Spinal cord (tissue), 10 donors: ENCODE measurements around the gene PAX3. TPM values are rescaled to one million over a fixed set of nuclear protein-coding genes. Genes with fewer than 3 reads are reported as not detected.
A peak's percentile ranks its signal among the peaks of the same experiment; 100 is the strongest.

ENCODE experiments used
- DNase-seq, 6 donors: peaks; one replicate each; pipeline versions ENCODE4 v3.0.0 to v3.0.0-alpha.2; 2013 to 2015; ENCODE audit warnings: low spot score in 6 of 6, low read depth in 4 of 6
- H3K27ac ChIP-seq: one replicate; pipeline ENCODE4 v1.5.1; 2013; ENCODE audit warnings: low read depth, low read length, control low read depth
- H3K27me3 ChIP-seq: one replicate; pipeline ENCODE4 v1.6.1; 2013; ENCODE audit warnings: low read length; ENCODE audit not compliant: control insufficient read depth, insufficient read depth
- H3K36me3 ChIP-seq: one replicate; pipeline ENCODE4 v1.6.1; 2013; ENCODE audit warnings: low read length; ENCODE audit not compliant: control insufficient read depth, insufficient read depth
- H3K4me1 ChIP-seq: one replicate; pipeline ENCODE4 v1.6.1; 2013; ENCODE audit warnings: low read length; ENCODE audit not compliant: control insufficient read depth, insufficient read depth
- H3K4me3 ChIP-seq: one replicate; pipeline ENCODE4 v1.5.1; 2013; ENCODE audit warnings: low read depth, low read length, control low read depth
- H3K9me3 ChIP-seq: one replicate; pipeline ENCODE4 v1.6.1; 2013; ENCODE audit warnings: low read length; ENCODE audit not compliant: control insufficient read depth, insufficient read depth
- WGBS: methylation state at CpG from one replicate; pipeline ENCODE4 v1.1.5; 2013; ENCODE audit warnings: missing lambda C conversion rate; ENCODE audit not compliant: insufficient coverage; 5-methylcytosine and 5-hydroxymethylcytosine counted together
- long read RNA-seq, 4 donors: transcript quantifications; one replicate each; lab custom pipeline, GENCODE V29; 2026
- polyA plus RNA-seq, 2 donors: library from polyadenylated mRNA; unstranded; fragments of 120-200 nt; gene quantifications; one replicate each; pipeline ENCODE4 v1.2.1, GENCODE V29; 2013; ENCODE audit not compliant: insufficient read length in 2 of 2
- total RNA-seq, 2 donors: library from RNA; depleted of rRNA in 1 of 2; stranded (reverse); fragments of 120-200 nt in 1 of 2; fragments of >200 nt in 1 of 2; gene quantifications; one replicate each; pipeline versions ENCODE4 v1.2.3 to v1.2.4, GENCODE V29; 2013 to 2014
- donor health status: healthy.

PAX3 gene
- total RNA-seq (10 to 100 TPM; 11.6 to 14.2 TPM), polyA plus RNA-seq (10 to 100 TPM in 1 of 2 donors, 1 to 10 TPM in 1; 9.4 to 13.7 TPM)
- long read RNA-seq, donor 1, partial matches to known transcripts, result 0 of 2 reads
- long read RNA-seq, donor 1, other reads (novel, unspliced or antisense), result 0 of 2 reads
- long read RNA-seq, donor 2, partial matches to known transcripts, result 0 of 2 reads
- long read RNA-seq, donor 2, other reads (novel, unspliced or antisense), result 0 of 2 reads
- long read RNA-seq, donor 3, partial matches to known transcripts, result 0 of 2 reads
- long read RNA-seq, donor 3, other reads (novel, unspliced or antisense), result 0 of 2 reads
- long read RNA-seq, donor 4, result 0 reads

GRCh38 chr2:222298311-222299150, at the start of gene PAX3:
TSS of gene PAX3 (minus strand) at chr2:222298998. CDS start at chr2:222298615, 383 bp downstream.
- H3K4me3 ChIP-seq, result peak within 1 kb of the TSS; percentile 71
- no peaks in the 10 kb centered on the region for H3K9me3 ChIP-seq
- DNase-seq, result peak in 2 of 6 donors; percentile 78 to 82
- WGBS, result under 1% methylated on average over 63 of the region's 63 CpGs
- peaks cover 100% of the 10 kb centered on the region for H3K27me3 ChIP-seq
- peak within 1 kb of the TSS; percentile 92 for H3K27ac ChIP-seq
- H3K4me1 ChIP-seq, result peaks cover 72% of the 10 kb centered on the region
- H3K36me3 ChIP-seq, result peaks cover 18% of the 10 kb centered on the region

GRCh38 chr2:222341331-222341730, 42.5 kb upstream of the PAX3 start:
- no CpG with 5 or more reads among the region's 1 CpG for WGBS
- Histone ChIP-seq H3K4me1 (no peaks in the 10 kb centered on the region), H3K36me3 (no peaks in the 10 kb centered on the region), H3K4me3 (no peak overlapping the region), H3K27me3 (no peaks in the 10 kb centered on the region), H3K27ac (no peak overlapping the region), H3K9me3 (no peaks in the 10 kb centered on the region)
- DNase-seq, result no peak

GRCh38 chr2:222338374-222338773, 39.6 kb upstream of the PAX3 start:
- H3K4me1 ChIP-seq, result no peaks in the 10 kb centered on the region
- WGBS, result no CpG with 5 or more reads among the region's 1 CpG

DNA sequence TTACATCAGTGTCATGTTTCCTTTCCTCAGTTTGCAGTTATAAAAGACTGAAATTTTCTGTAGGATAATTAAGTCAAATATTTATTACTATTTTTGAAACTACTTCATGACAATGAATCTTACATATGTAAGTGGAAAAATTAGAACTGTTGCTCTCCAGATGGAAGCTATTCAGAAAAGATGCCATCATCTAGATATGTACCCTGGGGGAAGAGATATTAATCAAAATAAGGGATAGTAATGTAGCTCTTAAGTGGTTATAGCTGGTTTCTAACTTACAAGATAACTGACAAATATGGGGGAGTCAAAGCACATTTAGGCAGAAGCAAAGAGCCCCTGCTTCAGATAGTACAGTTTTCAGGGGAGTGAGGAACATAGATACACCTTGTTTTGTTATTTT, 38.1 kb upstream of the PAX3 start:
- Histone ChIP-seq H3K9me3 (no peaks in the 10 kb centered on the region), H3K36me3 (no peaks in the 10 kb centered on the region), H3K27me3 (no peaks in the 10 kb centered on the region), H3K27ac (no peak overlapping the region), H3K4me1 (no peaks in the 10 kb centered on the region), H3K4me3 (no peak overlapping the region)
- DNase-seq, result no peak

More at GRCh38 chr2:222338374-222338773, 39.6 kb upstream of the PAX3 start:
- H3K9me3 ChIP-seq, result no peaks in the 10 kb centered on the region
- DNase-seq, result no peak
- no peaks in the 10 kb centered on the region for H3K36me3 ChIP-seq
- H3K27ac ChIP-seq, result no peak overlapping the region
- no peaks in the 10 kb centered on the region for H3K27me3 ChIP-seq
- H3K4me3 ChIP-seq, result no peak overlapping the region

DNA sequence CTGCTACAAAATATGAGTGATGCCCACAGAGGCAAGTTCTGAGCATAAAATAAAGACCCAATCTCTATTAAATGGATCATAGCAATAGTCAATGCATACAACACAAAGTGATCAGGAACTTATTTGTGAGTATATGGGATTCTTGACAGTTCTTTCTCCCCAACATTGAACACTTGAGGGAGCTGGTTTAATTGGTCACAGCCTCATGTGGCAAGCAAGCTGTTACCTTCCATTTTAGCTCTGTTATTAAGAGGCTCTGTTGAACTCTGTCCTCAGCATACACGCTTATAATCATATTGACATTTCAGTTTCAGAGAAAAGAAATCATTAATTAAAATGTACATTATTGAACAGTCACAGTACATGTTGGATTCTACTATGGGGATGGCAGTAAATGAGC, 37.6 kb upstream of the PAX3 start:
- H3K4me3 ChIP-seq, result no peak overlapping the region
- no peak overlapping the region for H3K27ac ChIP-seq
- no peaks in the 10 kb centered on the region for H3K9me3 ChIP-seq
- H3K27me3 ChIP-seq, result no peaks in the 10 kb centered on the region
- H3K36me3 ChIP-seq, result no peaks in the 10 kb centered on the region
- WGBS, result no CpG with 5 or more reads among the region's 1 CpG
- no peak for DNase-seq
- H3K4me1 ChIP-seq, result no peaks in the 10 kb centered on the region

DNA sequence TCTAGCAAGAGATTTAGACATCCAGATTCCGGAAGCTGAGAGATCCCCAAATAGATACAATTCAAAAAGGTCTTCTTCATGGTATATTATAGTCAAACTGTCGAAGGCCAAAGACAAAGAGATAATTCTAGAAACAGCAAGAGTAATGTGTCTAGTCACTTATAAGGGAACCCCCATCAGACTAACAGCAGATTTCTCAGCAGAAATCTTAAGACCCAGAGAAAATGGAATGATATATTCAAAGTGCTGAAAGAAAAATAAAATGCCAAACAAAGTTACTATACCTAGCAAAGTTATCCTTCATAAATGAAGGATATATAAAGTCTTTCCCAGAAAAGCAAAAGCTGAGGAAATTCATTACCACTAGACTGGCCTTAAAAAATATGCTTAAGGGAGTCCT, 36.1 kb upstream of the PAX3 start:
- H3K36me3 ChIP-seq, result no peaks in the 10 kb centered on the region
- no peak for DNase-seq
- WGBS, result no CpG with 5 or more reads among the region's 2 CpGs

DNA sequence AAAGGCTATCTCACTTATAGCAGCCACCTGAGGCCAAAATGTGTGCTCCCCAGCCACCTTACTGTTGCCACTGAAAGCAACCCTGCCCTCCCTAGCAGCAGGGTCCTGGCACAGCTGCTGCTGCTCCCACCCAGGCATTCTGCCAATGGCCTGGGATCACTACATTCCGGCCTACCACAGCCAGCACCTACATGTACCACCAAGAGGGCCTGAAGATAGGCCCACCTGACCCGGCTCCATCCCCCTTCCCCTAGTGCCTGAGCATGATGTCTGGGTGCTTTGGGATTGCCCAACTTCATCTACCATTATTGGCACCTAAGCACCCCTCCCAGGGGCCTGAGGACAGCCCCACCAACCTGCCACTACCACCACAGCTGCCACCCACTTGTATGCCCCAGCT, 34.6 kb upstream of the PAX3 start:
- no peaks in the 10 kb centered on the region for H3K27me3 ChIP-seq
- no peak overlapping the region for H3K4me3 ChIP-seq
- DNase-seq, result no peak
- no peaks in the 10 kb centered on the region for H3K36me3 ChIP-seq
- no peaks in the 10 kb centered on the region for H3K4me1 ChIP-seq
- H3K27ac ChIP-seq, result no peak overlapping the region
- WGBS, result 83% methylated on average over 2 of the region's 2 CpGs
- peaks cover 3% of the 10 kb centered on the region for H3K9me3 ChIP-seq

More for the DNA sequence above, 36.1 kb upstream of the PAX3 start:
- Histone ChIP-seq H3K9me3 (peaks cover under 1% of the 10 kb centered on the region), H3K4me3 (no peak overlapping the region), H3K27me3 (no peaks in the 10 kb centered on the region), H3K27ac (no peak overlapping the region), H3K4me1 (no peaks in the 10 kb centered on the region)

- no peak for DNase-seq
- H3K36me3 ChIP-seq, result no peaks in the 10 kb centered on the region
- WGBS, result no CpG with 5 or more reads among the region's 4 CpGs
- no peaks in the 10 kb centered on the region for H3K27me3 ChIP-seq
- H3K9me3 ChIP-seq, result peaks cover 3% of the 10 kb centered on the region
- H3K4me3 ChIP-seq, result no peak overlapping the region
- H3K27ac ChIP-seq, result no peak overlapping the region
- no peaks in the 10 kb centered on the region for H3K4me1 ChIP-seq
Observed at GRCh38 chr2:222332116-222332515, 33.3 kb upstream of the PAX3 start.

GRCh38 chr2:222330910-222331309, 32.1 kb upstream of the PAX3 start:
- H3K27ac ChIP-seq, result no peak overlapping the region
- no peak for DNase-seq
- WGBS, result no CpG with 5 or more reads among the region's 4 CpGs

DNA sequence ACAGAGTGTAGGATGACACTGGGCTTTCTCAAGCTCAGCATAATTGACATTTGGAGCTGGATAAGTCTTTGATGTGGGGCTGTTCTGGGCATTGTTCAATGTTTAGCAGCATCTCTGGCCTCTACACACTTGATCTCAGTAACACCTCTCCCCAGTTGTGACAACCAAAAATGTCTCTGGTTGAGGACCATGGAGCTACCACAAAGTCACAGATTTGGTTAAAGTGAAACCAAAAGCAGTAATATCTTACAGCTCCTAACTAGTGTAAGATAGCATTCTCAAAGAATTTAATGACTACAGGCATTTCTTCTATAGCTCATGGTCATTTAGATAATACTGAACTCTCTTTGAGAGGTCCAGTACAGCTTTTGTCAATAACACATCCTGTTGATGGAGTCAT, 23.4 kb upstream of the PAX3 start:
- no peak for DNase-seq
- Histone ChIP-seq H3K36me3 (no peaks in the 10 kb centered on the region), H3K9me3 (no peaks in the 10 kb centered on the region), H3K4me1 (peaks cover 21% of the 10 kb centered on the region), H3K27me3 (peaks cover 22% of the 10 kb centered on the region), H3K27ac (no peak overlapping the region), H3K4me3 (no peak overlapping the region)

More at GRCh38 chr2:222330910-222331309, 32.1 kb upstream of the PAX3 start:
- Histone ChIP-seq H3K4me1 (no peaks in the 10 kb centered on the region), H3K4me3 (no peak overlapping the region), H3K36me3 (no peaks in the 10 kb centered on the region), H3K27me3 (no peaks in the 10 kb centered on the region), H3K9me3 (peaks cover 3% of the 10 kb centered on the region)
